OCI-LY1 (cell line): ENCODE results near the gene DNMBP.
"Not testable (repeated sequence)": the region's sequence is repeated elsewhere in the genome, so short reads cannot be mapped to it uniquely, and the experiment has no call there.

Experiments used
- H2AFZ ChIP-seq: fragments of 200-600 bp; sonication (generic), shearing (Covaris generic); 2 replicates; pipeline ENCODE4 v1.6.0; 2014; ENCODE audit warnings: antibody characterized with exemption, mild to moderate bottlenecking, low read length
- H3F3A ChIP-seq: fragments of 200-600 bp; sonication (generic), shearing (Covaris generic); 2 replicates; pipeline ENCODE4 v1.6.0; 2014; ENCODE audit warnings: mild to moderate bottlenecking, antibody characterized with exemption, low read length, moderate library complexity; ENCODE audit not compliant: insufficient read depth
- H3K27ac ChIP-seq: fragments of 200-600 bp; sonication (generic); 2 replicates; pipeline ENCODE4 v1.5.1; 2014; ENCODE audit warnings: low read length, mixed run types, mild to moderate bottlenecking, low read depth; ENCODE audit not compliant: poor library complexity, severe bottlenecking
- H3K27me3 ChIP-seq: fragments of 200-600 bp; sonication (generic); 2 replicates; pipeline ENCODE4 v1.6.0; 2014; ENCODE audit warnings: antibody characterized with exemption, mild to moderate bottlenecking, low read length, moderate library complexity; ENCODE audit not compliant: insufficient read depth
- H3K36me3 ChIP-seq: fragments of 200-600 bp; sonication (generic); 2 replicates; pipeline ENCODE4 v1.6.1; 2014; ENCODE audit warnings: mild to moderate bottlenecking, antibody characterized with exemption, low read length, moderate library complexity, mixed read lengths; ENCODE audit not compliant: insufficient read depth
- H3K4me1 ChIP-seq: fragments of 200-600 bp; sonication (generic); 2 replicates; pipeline ENCODE4 v1.5.1; 2014; ENCODE audit warnings: mild to moderate bottlenecking, low read length, moderate library complexity; ENCODE audit not compliant: insufficient read depth, severe bottlenecking
- H3K4me2 ChIP-seq: fragments of 200-600 bp; sonication (generic), shearing (Covaris generic); 2 replicates; pipeline ENCODE4 v1.6.1; 2014; ENCODE audit warnings: low read length
- H3K4me3 ChIP-seq: fragments of 200-600 bp; sonication (generic); 2 replicates; pipeline ENCODE4 v1.5.1; 2014; ENCODE audit warnings: low read length, low read depth, mild to moderate bottlenecking, mixed read lengths; ENCODE audit not compliant: poor library complexity, severe bottlenecking
- H3K79me2 ChIP-seq: fragments of 200-600 bp; shearing (Covaris generic); 2 replicates; pipeline ENCODE4 v1.6.1; 2016; ENCODE audit warnings: mixed run types, low read length, mixed read lengths; ENCODE audit not compliant: insufficient read depth
- H3K9ac ChIP-seq: fragments of 200-600 bp; sonication (generic), shearing (Covaris generic); 2 replicates; pipeline ENCODE4 v1.6.1; 2014; ENCODE audit warnings: mild to moderate bottlenecking, low read length, mixed read lengths
- H3K9me2 ChIP-seq: fragments of 200-600 bp; sonication (generic), shearing (Covaris generic); 2 replicates; pipeline ENCODE4 v1.6.1; 2014; ENCODE audit warnings: low read depth, mild to moderate bottlenecking, low read length, mixed read lengths
- H3K9me3 ChIP-seq: fragments of 200-600 bp; shearing (Covaris generic); 2 replicates; pipeline ENCODE4 v1.6.1; 2014; ENCODE audit warnings: low read length, mixed read lengths
- H4K20me1 ChIP-seq: fragments of 200-600 bp; sonication (generic), shearing (Covaris generic); 2 replicates; pipeline ENCODE4 v1.6.0; 2016; ENCODE audit warnings: mild to moderate bottlenecking, low read length; ENCODE audit not compliant: insufficient read depth
- CTCF ChIP-seq: fragments of 200-600 bp; sonication (generic), shearing (Covaris generic); IDR thresholded peaks from 2 replicates; pipeline ENCODE4 v1.5.1; 2017; ENCODE audit warnings: mild to moderate bottlenecking, antibody characterized with exemption, low read length, moderate library complexity, mixed read lengths
- EZH2 ChIP-seq: fragments of 200-600 bp; sonication (generic), shearing (Covaris generic); IDR thresholded peaks from 2 replicates; pipeline ENCODE4 v1.8.0; 2017; ENCODE audit warnings: borderline replicate concordance, mixed run types, mild to moderate bottlenecking, antibody characterized with exemption, low read length, moderate library complexity, mixed read lengths

Gene DNMBP

GRCh38 chr10:99937630-99938029 is 72.1 kb downstream of the DNMBP start:
- Histone ChIP-seq H3K27ac (no peak overlapping the region), H3F3A (no peaks in the 10 kb centered on the region), H4K20me1 (no peaks in the 10 kb centered on the region), H3K36me3 (peaks cover 19% of the 10 kb centered on the region), H3K4me2 (no peak overlapping the region), H3K9me2 (no peaks in the 10 kb centered on the region), H3K27me3 (no peaks in the 10 kb centered on the region), H3K4me1 (no peaks in the 10 kb centered on the region), H3K4me3 (no peak overlapping the region), H3K9me3 (no peaks in the 10 kb centered on the region), H3K9ac (no peak overlapping the region), H2AFZ (no peak overlapping the region), H3K79me2 (no peaks in the 10 kb centered on the region)
- TF ChIP-seq CTCF (no peak), EZH2 (no peak)

GRCh38 chr10:99932203-99932957 is 77.4 kb downstream of the DNMBP start:
- H2AFZ ChIP-seq, H3K36me3 ChIP-seq, H3K9ac ChIP-seq, H3K9me3 ChIP-seq, H3K27me3 ChIP-seq, H4K20me1 ChIP-seq, H3K4me1 ChIP-seq, H3K9me2 ChIP-seq, H3K4me2 ChIP-seq, H3F3A ChIP-seq, H3K4me3 ChIP-seq, H3K27ac ChIP-seq, H3K79me2 ChIP-seq: not testable (repeated sequence)

GRCh38 chr10:99930731-99931550 is 78.8 kb downstream of the DNMBP start:
- H2AFZ ChIP-seq, result no peak overlapping the region

More at GRCh38 chr10:99930731-99931550, 78.8 kb downstream of the DNMBP start:
- Histone ChIP-seq H3K27ac (no peak overlapping the region), H3K79me2 (no peaks in the 10 kb centered on the region), H3K9me3 (no peaks in the 10 kb centered on the region), H3F3A (no peaks in the 10 kb centered on the region), H3K4me1 (no peaks in the 10 kb centered on the region), H3K36me3 (peaks cover 5% of the 10 kb centered on the region; the same call in 1 of the 2 replicates), H3K4me3 (no peak overlapping the region), H3K4me2 (no peak overlapping the region), H3K27me3 (no peaks in the 10 kb centered on the region), H3K9me2 (no peaks in the 10 kb centered on the region), H3K9ac (no peak overlapping the region), H4K20me1 (no peaks in the 10 kb centered on the region)
- TF ChIP-seq CTCF, result no peak
- TF ChIP-seq EZH2, result no peak
